Measurements from ENCODE around the gene VWA5A. TPM values are rescaled to one million over a fixed set of nuclear protein-coding genes. Genes with fewer than 3 reads are reported as not detected.
A peak's percentile ranks its signal among the peaks of the same experiment; 100 is the strongest.

The VWA5A gene
- total and polyA plus RNA-seq, 2 experiments from 2014 or later = 7.5 to 8.2 TPM

DNA sequence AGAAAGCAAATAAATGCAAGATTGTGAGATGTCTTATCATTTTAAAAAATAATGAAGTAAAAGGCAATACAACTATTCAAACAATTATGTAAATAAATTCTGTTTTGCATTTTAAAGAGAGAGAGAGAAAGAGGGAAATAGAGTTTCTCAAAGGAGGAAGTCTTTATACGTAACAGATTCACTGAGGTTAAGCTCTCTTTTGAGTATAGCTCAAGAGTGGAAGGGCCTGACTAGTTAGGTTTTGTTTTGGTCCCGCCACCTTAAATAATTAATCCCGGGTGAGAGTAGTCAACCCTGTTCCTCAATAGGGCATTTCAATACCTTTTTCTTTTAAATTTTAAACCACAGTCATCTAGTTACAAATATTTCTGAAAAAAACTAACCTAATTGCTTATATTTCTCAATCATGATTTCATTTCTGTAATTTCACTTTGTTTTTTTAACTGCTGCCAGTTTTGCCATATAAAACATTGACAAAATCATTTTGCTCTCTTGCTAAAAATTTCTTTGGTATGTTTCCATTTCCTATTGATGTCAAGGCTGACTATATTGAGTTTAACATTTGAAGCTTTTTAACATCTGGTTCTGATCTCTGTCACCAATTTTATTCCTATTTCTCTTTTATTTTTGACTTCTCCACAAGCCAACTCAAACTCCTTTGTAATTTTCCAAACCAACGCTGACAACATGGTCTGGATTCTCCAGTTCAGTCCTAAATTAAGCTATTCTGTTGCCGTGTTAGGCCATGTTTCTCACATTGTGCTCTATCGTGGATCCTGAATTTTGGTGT, 78.2 kb downstream of the VWA5A start:
- Histone ChIP-seq H3K9me2 (ENCODE audit: insufficient read depth) (no peaks in the 10 kb centered on the region), H2AFZ (no peak overlapping the region), H3K36me3 (ENCODE audit: low read depth) (no peaks in the 10 kb centered on the region), H3K27ac (no peak overlapping the region), H3K9ac (no peak overlapping the region), H4K20me1 (ENCODE audit: insufficient read depth) (no peaks in the 10 kb centered on the region), H3K27me3 (replicated peaks; ENCODE audit: insufficient read depth) (peaks cover 25% of the 10 kb centered on the region; the same call in 1 of the 2 replicates), H3K9me3 (ENCODE audit: low read depth) (no peaks in the 10 kb centered on the region), H3K4me1 (ENCODE audit: insufficient read depth) (no peaks in the 10 kb centered on the region), H3F3A (ENCODE audit: insufficient read depth) (no peaks in the 10 kb centered on the region), H3K79me2 (ENCODE audit: insufficient read depth) (no peaks in the 10 kb centered on the region), H3K4me2 (ENCODE audit: unreplicated experiment) (no peak overlapping the region), H3K4me3 (no peak overlapping the region)
- no peak for DNase-seq
- TF ChIP-seq EZH2phosphoT487 (IDR thresholded peaks at IDR 0.05; ENCODE audit: insufficient read depth, low read depth) (no peak), EZH2 (IDR thresholded peaks at IDR 0.05; ENCODE audit: insufficient read depth, poor library complexity, severe bottlenecking) (no peak)
- WGBS, 2 experiments (ENCODE audit: low coverage in 1 of 2, low lambda C conversion rate in 2 of 2, missing lambda C conversion rate in 2 of 2) = 20 to 22% methylated on average over 6 of the region's 6 CpGs
- in situ Hi-C loops (cut with MboI) = loop anchor here (10.0 kb wide), 1 partner anchor 119 kb away; no protein-coding TSS in a partner anchor

DNA sequence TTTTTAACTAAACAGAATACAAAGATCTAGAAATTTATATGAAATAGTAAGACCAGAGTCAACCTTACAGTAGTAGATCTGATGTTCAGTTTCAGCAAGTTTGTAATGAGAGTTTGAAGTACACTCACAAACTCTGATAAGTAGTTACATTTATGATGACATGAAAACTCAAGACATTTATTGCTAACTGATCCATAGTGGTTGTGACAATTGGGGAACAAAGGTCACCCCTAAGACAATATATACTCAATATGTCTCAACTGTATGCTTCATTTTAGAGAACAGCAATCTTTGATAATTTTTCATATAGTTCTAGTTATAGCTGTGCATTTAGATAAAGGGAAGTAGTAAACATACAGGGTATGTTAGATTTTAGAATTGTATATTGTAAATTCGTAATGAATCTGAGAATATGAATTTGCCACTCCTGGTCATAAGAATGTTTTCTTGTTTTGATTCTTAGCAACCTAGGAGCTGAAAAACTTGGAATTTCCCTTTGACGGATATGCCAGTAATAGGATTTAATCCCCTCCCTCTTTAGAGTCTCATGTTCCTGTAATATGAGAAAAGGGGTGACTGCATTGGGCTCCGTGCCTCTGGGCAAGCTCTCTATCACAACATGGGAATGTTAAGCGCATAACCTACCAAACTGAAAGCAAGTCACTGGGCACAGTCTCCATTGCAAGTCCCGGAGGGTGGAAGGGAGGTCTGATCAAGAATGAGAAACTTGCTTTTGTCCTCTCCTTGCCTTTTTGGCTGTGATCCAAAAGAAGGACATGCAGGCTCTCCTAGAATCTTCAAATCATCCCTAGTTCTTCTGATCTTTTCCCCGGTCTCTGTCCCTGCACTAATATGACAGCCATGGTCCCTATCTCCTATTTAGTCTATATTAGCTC, 79.3 kb downstream of the VWA5A start:
- in situ Hi-C loops (cut with MboI) = loop anchor here (10.0 kb wide), 1 partner anchor 120 kb away; no protein-coding TSS in a partner anchor

DNA sequence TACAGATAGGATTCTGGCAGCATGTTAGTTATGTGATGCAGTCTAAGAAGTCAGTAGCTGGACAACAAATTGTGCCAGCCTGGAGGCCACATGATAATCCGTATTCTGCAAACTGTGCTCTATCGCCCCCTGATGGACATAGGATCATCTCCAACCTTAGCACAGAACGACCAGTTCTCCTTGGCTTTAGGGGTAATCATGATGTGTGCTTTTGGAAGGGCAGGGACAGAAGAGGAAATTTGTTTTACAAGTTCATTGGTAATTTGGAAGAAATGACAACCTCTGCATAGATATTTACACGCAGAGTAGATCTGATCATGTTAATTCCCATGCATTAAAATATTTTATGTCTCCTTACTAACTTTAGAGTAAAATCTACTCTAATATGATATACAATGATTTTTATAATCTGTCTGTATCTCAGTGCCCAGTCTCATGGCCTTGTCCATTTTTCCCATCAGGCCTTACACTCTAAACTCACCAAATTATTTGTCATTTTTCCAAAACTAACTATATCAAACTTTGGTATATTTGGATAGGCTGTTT, 80.0 kb downstream of the VWA5A start:
- TF ChIP-seq EZH2phosphoT487 (IDR thresholded peaks at IDR 0.05; ENCODE audit: insufficient read depth, low read depth) (no peak), EZH2 (IDR thresholded peaks at IDR 0.05; ENCODE audit: insufficient read depth, poor library complexity, severe bottlenecking) (no peak)
- DNase-seq = peak; percentile 66
- peaks cover 12% of the 10 kb centered on the region; the same call in 1 of the 2 replicates for H3K27me3 ChIP-seq (replicated peaks; ENCODE audit: insufficient read depth)
- H3K4me2 ChIP-seq (ENCODE audit: unreplicated experiment) = no peak overlapping the region
- no peaks in the 10 kb centered on the region for H3K36me3 ChIP-seq (ENCODE audit: low read depth)
- H3K9ac ChIP-seq = no peak overlapping the region
- no peak overlapping the region for H3K4me3 ChIP-seq
- no peaks in the 10 kb centered on the region for H3K9me3 ChIP-seq (ENCODE audit: low read depth)
- no peaks in the 10 kb centered on the region for H3K4me1 ChIP-seq (ENCODE audit: insufficient read depth)
- H3K27ac ChIP-seq = no peak overlapping the region
- no peaks in the 10 kb centered on the region for H3F3A ChIP-seq (ENCODE audit: insufficient read depth)
- H4K20me1 ChIP-seq (ENCODE audit: insufficient read depth) = no peaks in the 10 kb centered on the region
- no peak overlapping the region for H2AFZ ChIP-seq
- H3K79me2 ChIP-seq (ENCODE audit: insufficient read depth) = no peaks in the 10 kb centered on the region
- in situ Hi-C loops (cut with MboI) = loop anchor here (10.0 kb wide), 1 partner anchor 120 kb away; no protein-coding TSS in a partner anchor
- H3K9me2 ChIP-seq (ENCODE audit: insufficient read depth) = no peaks in the 10 kb centered on the region
- whole genome bisulfite sequencing, 2 experiments (ENCODE audit: low coverage in 1 of 2, low lambda C conversion rate in 2 of 2, missing lambda C conversion rate in 2 of 2) = 2 to 3% methylated on average over 4 of the region's 4 CpGs

More for the DNA sequence above, 79.3 kb downstream of the VWA5A start:
- Histone ChIP-seq H3K9ac (no peak overlapping the region), H3K27ac (no peak overlapping the region), H3K9me2 (ENCODE audit: insufficient read depth) (no peaks in the 10 kb centered on the region), H3K4me2 (ENCODE audit: unreplicated experiment) (no peak overlapping the region), H3K27me3 (replicated peaks; ENCODE audit: insufficient read depth) (peaks cover 13% of the 10 kb centered on the region; the same call in 1 of the 2 replicates), H4K20me1 (ENCODE audit: insufficient read depth) (no peaks in the 10 kb centered on the region), H3K36me3 (ENCODE audit: low read depth) (no peaks in the 10 kb centered on the region), H3F3A (ENCODE audit: insufficient read depth) (no peaks in the 10 kb centered on the region), H2AFZ (no peak overlapping the region), H3K4me3 (no peak overlapping the region), H3K4me1 (ENCODE audit: insufficient read depth) (no peaks in the 10 kb centered on the region), H3K9me3 (ENCODE audit: low read depth) (no peaks in the 10 kb centered on the region), H3K79me2 (ENCODE audit: insufficient read depth) (no peaks in the 10 kb centered on the region)
- DNase-seq = peak; percentile 34
- no peak for TF ChIP-seq EZH2phosphoT487 (IDR thresholded peaks at IDR 0.05; ENCODE audit: insufficient read depth, low read depth)
- no peak for TF ChIP-seq EZH2 (IDR thresholded peaks at IDR 0.05; ENCODE audit: insufficient read depth, poor library complexity, severe bottlenecking)
- WGBS, 2 experiments (ENCODE audit: low coverage in 1 of 2, low lambda C conversion rate in 2 of 2, missing lambda C conversion rate in 2 of 2) = 14 to 16% methylated on average over 6 of the region's 6 CpGs

Other genes starting within 250 kb of the VWA5A start
- not detected in 2 replicates for gene TMEM225, start 229.8 kb upstream of the VWA5A start, total RNA-seq (2014; rRNA removed; shearing (Covaris generic))
- not detected in 2 replicates for gene TMEM225, start 229.8 kb upstream of the VWA5A start, polyA plus RNA-seq (2016; fragmentation: Nextera tagmentation; extraction: Ambion mirVana)
- not detected in 2 replicates for gene OR8D4, start 213.3 kb upstream of the VWA5A start, total RNA-seq (2014; rRNA removed; shearing (Covaris generic))
- gene OR8D4, start 213.3 kb upstream of the VWA5A start, polyA plus RNA-seq (2016; fragmentation: Nextera tagmentation; extraction: Ambion mirVana) = not detected in 2 replicates
- gene OR4D5, start 175.8 kb upstream of the VWA5A start, total RNA-seq (2014; rRNA removed; shearing (Covaris generic)) = not detected in 2 replicates
- gene OR4D5, start 175.8 kb upstream of the VWA5A start, polyA plus RNA-seq (2016; fragmentation: Nextera tagmentation; extraction: Ambion mirVana) = not detected in 2 replicates
- gene OR6T1, start 171.6 kb upstream of the VWA5A start, total RNA-seq (2014; rRNA removed; shearing (Covaris generic)) = not detected in 2 replicates
- not detected in 2 replicates for gene OR6T1, start 171.6 kb upstream of the VWA5A start, polyA plus RNA-seq (2016; fragmentation: Nextera tagmentation; extraction: Ambion mirVana)
- gene OR10S1, start 137.7 kb upstream of the VWA5A start, total RNA-seq (2014; rRNA removed; shearing (Covaris generic)) = not detected in 2 replicates
- gene OR10S1, start 137.7 kb upstream of the VWA5A start, polyA plus RNA-seq (2016; fragmentation: Nextera tagmentation; extraction: Ambion mirVana) = not detected in 2 replicates
- gene OR10G6, start 120.3 kb upstream of the VWA5A start, total RNA-seq (2014; rRNA removed; shearing (Covaris generic)) = not detected in 2 replicates
- not detected in 2 replicates for gene OR10G6, start 120.3 kb upstream of the VWA5A start, polyA plus RNA-seq (2016; fragmentation: Nextera tagmentation; extraction: Ambion mirVana)
- gene OR10G4, start 102.5 kb upstream of the VWA5A start, total RNA-seq (2014; rRNA removed; shearing (Covaris generic)) = not detected in 2 replicates
- not detected in 2 replicates for gene OR10G4, start 102.5 kb upstream of the VWA5A start, polyA plus RNA-seq (2016; fragmentation: Nextera tagmentation; extraction: Ambion mirVana)
- not detected in 2 replicates for gene OR10G9, start 92.4 kb upstream of the VWA5A start, total RNA-seq (2014; rRNA removed; shearing (Covaris generic))
- gene OR10G9, start 92.4 kb upstream of the VWA5A start, polyA plus RNA-seq (2016; fragmentation: Nextera tagmentation; extraction: Ambion mirVana) = not detected in 2 replicates
- not detected in 2 replicates for gene OR10G8, start 88.7 kb upstream of the VWA5A start, total RNA-seq (2014; rRNA removed; shearing (Covaris generic))
- gene OR10G8, start 88.7 kb upstream of the VWA5A start, polyA plus RNA-seq (2016; fragmentation: Nextera tagmentation; extraction: Ambion mirVana) = not detected in 2 replicates
- gene OR10G7, start 74.1 kb upstream of the VWA5A start, total RNA-seq (2014; rRNA removed; shearing (Covaris generic)) = not detected in 2 replicates
- not detected in 2 replicates for gene OR10G7, start 74.1 kb upstream of the VWA5A start, polyA plus RNA-seq (2016; fragmentation: Nextera tagmentation; extraction: Ambion mirVana)
- not detected in 2 replicates for gene OR10D3, start 67.9 kb downstream of the VWA5A start, total RNA-seq (2014; rRNA removed; shearing (Covaris generic))
- gene OR10D3, start 67.9 kb downstream of the VWA5A start, polyA plus RNA-seq (2016; fragmentation: Nextera tagmentation; extraction: Ambion mirVana) = not detected in 2 replicates
- gene OR8G1, start 125.6 kb downstream of the VWA5A start, total RNA-seq (2014; rRNA removed; shearing (Covaris generic)) = not detected in 2 replicates
- gene OR8G1, start 125.6 kb downstream of the VWA5A start, polyA plus RNA-seq (2016; fragmentation: Nextera tagmentation; extraction: Ambion mirVana) = not detected in 2 replicates
- gene OR8G5, start 140.9 kb downstream of the VWA5A start, total RNA-seq (2014; rRNA removed; shearing (Covaris generic)) = not detected in 2 replicates
- not detected in 2 replicates for gene OR8G5, start 140.9 kb downstream of the VWA5A start, polyA plus RNA-seq (2016; fragmentation: Nextera tagmentation; extraction: Ambion mirVana)
- gene OR8D1, start 198.5 kb downstream of the VWA5A start, total RNA-seq (2014; rRNA removed; shearing (Covaris generic)) = not detected in 2 replicates
- gene OR8D1, start 198.5 kb downstream of the VWA5A start, polyA plus RNA-seq (2016; fragmentation: Nextera tagmentation; extraction: Ambion mirVana) = not detected in 2 replicates
- gene OR8D2, start 204.7 kb downstream of the VWA5A start, total RNA-seq (2014; rRNA removed; shearing (Covaris generic)) = not detected in 2 replicates
- not detected in 2 replicates for gene OR8D2, start 204.7 kb downstream of the VWA5A start, polyA plus RNA-seq (2016; fragmentation: Nextera tagmentation; extraction: Ambion mirVana)

Measured in GM23248 (cell line).